ENCODE measurements around the gene DCAF7. TPM values are rescaled to one million over a fixed set of nuclear protein-coding genes. Genes with fewer than 3 reads are reported as not detected.

The DCAF7 gene
- total and polyA plus RNA-seq, 3 donors from 2014 or later: 51.7 to 164 (median 66.8) TPM

DNA sequence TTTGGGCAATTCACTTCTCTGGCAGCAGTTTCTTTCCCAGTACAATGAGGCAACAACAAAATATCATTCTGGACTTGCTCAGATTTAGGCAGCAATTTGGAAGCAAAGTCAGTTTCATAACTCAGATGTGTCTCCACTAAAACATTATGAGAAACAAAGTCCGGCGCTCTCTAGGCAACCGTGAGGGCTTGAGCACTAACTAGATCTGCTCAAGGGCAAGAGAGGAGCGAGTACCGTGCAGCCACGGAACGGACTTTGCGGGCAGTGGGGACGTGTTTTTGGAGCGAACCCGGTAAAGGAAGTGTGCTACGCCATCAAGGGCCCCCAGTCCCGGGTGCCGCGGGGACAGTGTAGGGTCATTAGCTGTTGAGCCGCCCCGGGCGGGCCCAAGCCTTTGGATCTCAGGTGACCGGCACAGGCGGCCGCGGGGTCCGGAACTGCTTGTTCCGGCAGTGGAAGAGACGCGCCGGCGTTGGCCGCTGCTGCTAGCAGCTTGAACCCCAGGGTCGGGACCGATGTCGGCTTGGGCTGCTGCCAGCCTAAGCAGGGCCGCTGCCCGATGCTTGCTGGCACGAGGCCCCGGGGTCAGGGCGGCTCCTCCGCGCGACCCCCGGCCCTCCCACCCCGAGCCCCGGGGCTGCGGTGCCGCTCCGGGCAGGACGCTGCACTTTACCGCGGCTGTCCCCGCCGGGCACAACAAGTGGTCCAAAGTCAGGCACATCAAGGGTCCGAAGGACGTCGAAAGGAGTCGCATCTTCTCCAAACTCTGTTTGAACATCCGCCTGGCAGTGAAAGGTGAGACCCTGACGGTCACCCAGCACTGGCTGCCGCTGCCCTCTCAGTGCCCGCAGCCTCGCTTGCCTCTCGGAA, 50.5 kb downstream of the DCAF7 start, which contains the start of gene TACO1:
TSS of gene TACO1 (plus strand) at position 327 of the 870 bp plus-strand sequence. CDS start at position 516, 189 bp downstream.
- peak within 1 kb of the TSS; percentile 79 to 82 for H3K4me3 ChIP-seq
- peaks cover 14% of the 10 kb centered on the region for H3K4me1 ChIP-seq
- 1% methylated on average over 16 to 54 of the region's 61 CpGs for WGBS, 2 donors
- H3K27ac ChIP-seq: peak within 1 kb of the TSS; percentile 28 to 81
- DNase-seq: peak; percentile 79
- H3K9me3 ChIP-seq: no peaks in the 10 kb centered on the region
- TF ChIP-seq POLR2A (IDR thresholded peaks at IDR 0.05) (no peak), CTCF (IDR thresholded peaks at IDR 0.05) (no peak)
- intact Hi-C loops (cut with DNase I; ENCODE audit: low total_unique reads): no loop called here
- H3K36me3 ChIP-seq (ENCODE audit: low read depth, missing control alignments): no peaks in the 10 kb centered on the region
- H3K27me3 ChIP-seq: no peaks in the 10 kb centered on the region

DNA sequence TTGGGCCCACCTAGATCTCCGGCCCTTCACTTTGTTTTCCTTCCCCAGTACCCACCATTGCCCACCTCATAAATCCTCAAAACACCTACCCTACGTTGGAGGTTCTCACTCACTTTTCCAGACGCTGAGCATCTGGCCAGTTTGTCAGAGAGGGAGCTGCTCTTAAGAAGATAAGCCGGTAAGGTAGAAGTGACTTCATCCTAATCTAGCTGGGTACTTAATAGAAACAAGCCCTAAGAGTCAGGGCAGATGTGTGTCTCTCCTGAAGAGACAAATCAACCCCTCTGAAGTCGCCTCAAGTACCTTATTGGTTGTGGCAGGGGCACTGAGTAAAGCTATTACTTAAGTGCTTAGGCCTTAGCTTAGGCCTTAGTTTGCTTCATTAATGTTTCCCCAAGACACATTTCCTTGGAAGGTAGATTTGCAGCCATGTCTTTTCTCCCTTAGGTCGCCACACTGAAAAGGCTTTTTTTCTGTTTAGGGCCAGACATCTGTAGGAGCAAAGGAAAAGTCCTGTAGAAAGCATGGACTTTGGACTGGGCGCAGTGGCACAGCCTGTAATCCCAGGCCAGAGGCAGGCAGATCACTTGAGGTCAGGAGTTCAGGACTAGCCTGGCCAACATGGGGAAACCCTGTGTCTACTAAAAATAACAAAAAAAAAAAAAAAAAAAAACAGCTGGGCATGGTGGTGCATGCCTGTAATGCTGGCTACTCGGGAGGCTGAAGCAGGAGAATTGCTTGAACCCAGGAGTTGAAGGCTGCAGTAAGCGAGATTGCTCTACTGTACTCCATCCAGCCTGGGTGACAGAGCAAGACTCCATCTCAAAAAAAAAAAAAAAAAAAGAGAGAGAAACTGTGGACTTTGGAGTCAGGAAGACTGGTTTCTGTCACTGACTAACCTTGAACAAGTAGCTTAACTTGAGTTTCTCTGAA, 51.4 kb downstream of the DCAF7 start:
- H3K27ac ChIP-seq: peak overlapping the region; percentile 28 to 81
- H3K9me3 ChIP-seq: no peaks in the 10 kb centered on the region
- no peak for DNase-seq
- no peak for TF ChIP-seq POLR2A (IDR thresholded peaks at IDR 0.05)
- WGBS, 2 donors: 39 to 44% methylated on average over 9 of the region's 9 CpGs
- intact Hi-C loops (cut with DNase I; ENCODE audit: low total_unique reads): no loop called here
- H3K4me3 ChIP-seq: peak overlapping the region; percentile 79 to 82
- H3K4me1 ChIP-seq: peaks cover 14% of the 10 kb centered on the region
- H3K36me3 ChIP-seq (ENCODE audit: low read depth, missing control alignments): no peaks in the 10 kb centered on the region
- H3K27me3 ChIP-seq: no peaks in the 10 kb centered on the region

DNA sequence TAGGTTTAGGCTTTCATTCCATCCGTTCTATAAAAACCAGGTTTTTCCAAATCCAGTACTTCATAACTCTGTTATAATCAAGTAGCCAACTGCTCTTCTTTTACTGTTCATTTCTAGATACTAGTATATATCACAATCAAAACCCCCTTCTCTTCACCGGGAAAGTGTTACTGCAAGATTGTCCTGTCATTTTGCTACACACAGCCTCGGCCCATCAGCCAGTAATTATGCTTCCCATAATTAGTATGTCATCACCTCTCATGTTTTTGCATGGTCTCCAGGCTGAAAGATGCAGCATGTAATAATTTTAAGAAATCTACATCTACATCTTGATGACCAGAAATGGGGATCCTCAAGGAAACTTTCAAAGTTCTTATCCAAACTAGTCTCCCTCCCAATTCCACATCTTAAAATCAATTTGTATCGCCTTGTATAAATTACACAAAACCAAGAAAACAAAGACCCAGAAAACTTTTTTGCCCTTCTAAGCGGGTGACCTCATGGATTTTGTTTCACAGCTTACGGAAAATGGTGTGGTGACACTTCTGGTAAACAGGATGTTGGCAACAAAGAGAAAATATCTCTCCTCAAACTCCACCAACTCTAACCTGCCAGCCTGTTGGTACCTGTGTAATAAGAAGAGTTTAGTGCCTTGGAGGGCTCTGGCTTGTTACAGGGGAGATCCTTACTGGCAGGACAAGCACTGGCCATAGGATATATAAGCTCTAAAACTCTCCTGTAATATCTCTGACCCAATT, 59.7 kb downstream of the DCAF7 start:
- Histone ChIP-seq H3K4me3 (no peak overlapping the region), H3K4me1 (peaks cover 11% of the 10 kb centered on the region), H3K27ac (no peak overlapping the region), H3K9me3 (no peaks in the 10 kb centered on the region), H3K36me3 (ENCODE audit: low read depth, missing control alignments) (no peaks in the 10 kb centered on the region), H3K27me3 (no peaks in the 10 kb centered on the region)
- TF ChIP-seq POLR2A (IDR thresholded peaks at IDR 0.05) (no peak), CTCF (IDR thresholded peaks at IDR 0.05) (no peak)
- WGBS, 2 donors: 87 to 92% methylated on average over 6 of the region's 6 CpGs
- DNase-seq: no peak
- intact Hi-C loops (cut with DNase I; ENCODE audit: low total_unique reads): loop anchor here (5.0 kb wide), 1 partner anchor 183 kb away; no protein-coding TSS in a partner anchor

GRCh38 chr17:63610854-63611253, 60.6 kb downstream of the DCAF7 start:
- no peak for DNase-seq
- intact Hi-C loops (cut with DNase I; ENCODE audit: low total_unique reads): loop anchor here (5.0 kb wide), 1 partner anchor 184 kb away; no protein-coding TSS in a partner anchor
- Histone ChIP-seq H3K27ac (no peak overlapping the region), H3K27me3 (no peaks in the 10 kb centered on the region), H3K36me3 (ENCODE audit: low read depth, missing control alignments) (no peaks in the 10 kb centered on the region), H3K4me3 (no peak overlapping the region), H3K4me1 (peaks cover 11% of the 10 kb centered on the region), H3K9me3 (no peaks in the 10 kb centered on the region)
- WGBS, 2 donors: 90 to 95% methylated on average over 10 of the region's 10 CpGs
- TF ChIP-seq POLR2A (IDR thresholded peaks at IDR 0.05): no peak
- no peak for TF ChIP-seq CTCF (IDR thresholded peaks at IDR 0.05)
